HG03045 (cell line): ENCODE data around the gene ALPL.

Source experiments
- ATAC-seq: cut with Tn5 transposase; IDR thresholded peaks from one replicate; pipeline ENCODE4 v1.9.1; 2021; ENCODE audit warnings: mild to moderate bottlenecking, moderate library complexity; ENCODE audit not compliant: unreplicated experiment

Gene ALPL

GRCh38 chr1:21574466-21575151, 65.4 kb downstream of the ALPL start:
- ATAC-seq = no peak

- no peak for ATAC-seq
Measured at GRCh38 chr1:21575351-21575942, 66.2 kb downstream of the ALPL start.

GRCh38 chr1:21576031-21576797, 67.0 kb downstream of the ALPL start:
- ATAC-seq = no peak

DNA sequence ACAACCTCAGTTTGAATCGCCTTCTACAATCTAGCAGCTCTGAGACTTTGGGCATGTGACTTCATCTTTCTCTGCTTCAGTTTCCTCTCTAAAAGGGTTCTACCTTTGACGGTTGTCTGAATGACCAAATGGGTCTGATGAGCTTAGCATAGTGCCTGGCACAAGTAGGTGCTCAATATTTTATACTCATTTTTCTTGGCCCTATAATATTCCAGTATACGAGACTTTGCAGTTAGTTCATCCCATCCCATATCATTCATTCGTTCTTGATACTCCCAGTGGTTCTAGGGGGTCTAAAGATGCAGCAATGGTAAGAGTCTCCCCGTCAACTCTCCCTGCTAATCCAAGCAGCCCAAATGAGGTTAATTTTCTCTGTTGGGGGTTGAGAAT, 67.6 kb downstream of the ALPL start:
- ATAC-seq = no peak

GRCh38 chr1:21577324-21577723, 68.1 kb downstream of the ALPL start:
- no peak for ATAC-seq

GRCh38 chr1:21577933-21578332, 68.7 kb downstream of the ALPL start:
- ATAC-seq = no peak

GRCh38 chr1:21579791-21580190, 70.6 kb downstream of the ALPL start:
- ATAC-seq = no peak

GRCh38 chr1:21584096-21584495, 74.9 kb downstream of the ALPL start:
- ATAC-seq = no peak

DNA sequence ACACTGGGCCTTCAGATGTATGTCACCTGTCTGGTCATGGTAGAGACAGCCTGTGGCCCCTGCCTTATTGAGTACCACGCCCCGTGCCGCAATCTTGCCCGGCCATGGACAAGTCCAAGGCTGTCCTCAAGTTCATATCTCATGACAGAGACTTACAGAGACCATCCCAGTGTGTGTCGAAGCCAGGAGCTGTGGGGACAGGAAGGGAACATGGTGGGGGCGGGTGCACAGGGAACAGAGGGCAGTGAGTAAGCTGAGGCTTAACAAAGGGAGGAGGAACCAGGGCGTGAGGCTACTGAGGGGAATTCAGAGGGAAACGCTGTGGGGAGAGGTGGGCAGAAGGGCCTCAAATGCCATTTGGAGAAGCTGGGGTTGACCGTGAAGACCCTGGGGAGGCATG, 75.8 kb downstream of the ALPL start:
- no peak for ATAC-seq

DNA sequence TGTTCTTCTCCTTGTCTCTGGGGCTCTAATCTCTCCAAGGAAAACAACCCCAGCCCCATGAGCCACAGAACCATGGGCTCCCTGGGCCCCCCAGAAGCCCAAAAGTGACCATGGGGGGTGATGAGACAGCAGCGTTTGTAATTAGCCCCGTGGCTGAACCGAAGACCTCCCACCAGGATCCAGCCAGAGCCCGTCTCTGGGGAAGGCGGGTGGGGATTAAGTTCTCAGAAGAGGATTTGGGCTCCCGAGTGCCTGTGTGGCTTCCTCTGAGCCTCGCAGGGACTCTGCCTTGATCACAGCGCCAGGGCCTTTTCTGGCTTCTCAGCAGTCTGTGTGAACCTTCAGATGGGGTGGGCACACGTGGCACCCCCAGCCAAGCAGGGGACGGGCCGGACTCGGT, 77.0 kb downstream of the ALPL start:
- ATAC-seq = no peak

GRCh38 chr1:21586846-21587601, 77.8 kb downstream of the ALPL start:
- no peak for ATAC-seq

DNA sequence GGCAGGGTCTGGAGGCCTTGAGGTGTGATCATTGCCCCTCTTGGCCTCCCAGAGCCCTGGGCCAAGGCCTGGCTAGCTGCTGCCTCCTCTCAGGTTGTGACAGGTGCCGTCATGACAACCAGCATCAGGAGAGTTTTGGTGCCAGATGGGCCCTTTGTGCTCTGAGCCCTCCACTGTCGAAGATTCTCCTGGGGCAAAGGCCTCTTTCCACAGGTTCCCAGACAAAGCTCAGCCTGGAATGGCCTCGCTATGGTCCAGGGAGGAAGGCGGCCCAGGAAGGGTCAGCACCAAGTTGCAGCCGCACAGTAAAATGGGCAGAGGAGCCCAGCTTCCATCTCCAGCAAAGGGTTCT, 78.4 kb downstream of the ALPL start:
- ATAC-seq = no peak

GRCh38 chr1:21589618-21590017, 80.4 kb downstream of the ALPL start:
- ATAC-seq = no peak

GRCh38 chr1:21590126-21590880, 81.1 kb downstream of the ALPL start:
- no peak for ATAC-seq

DNA sequence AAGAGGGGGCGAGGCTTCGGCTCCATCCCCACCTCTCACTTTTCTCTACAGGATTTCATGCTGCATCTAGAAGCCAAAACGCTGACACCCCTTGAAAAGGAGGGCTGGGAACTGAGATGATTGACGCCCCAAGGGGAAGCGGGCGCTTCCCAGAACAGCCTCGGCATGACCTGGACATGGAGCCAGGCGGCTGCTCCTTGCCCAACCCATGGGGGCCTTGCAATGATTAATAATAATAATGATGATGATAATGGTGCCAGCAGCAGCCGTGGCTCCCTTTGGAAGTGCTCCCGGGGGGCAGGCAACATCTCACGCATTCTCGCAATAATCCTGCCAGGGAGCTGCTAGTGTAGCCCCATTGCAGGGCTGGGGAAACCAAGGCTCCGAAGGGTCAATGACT, 81.7 kb downstream of the ALPL start:
- no peak for ATAC-seq

DNA sequence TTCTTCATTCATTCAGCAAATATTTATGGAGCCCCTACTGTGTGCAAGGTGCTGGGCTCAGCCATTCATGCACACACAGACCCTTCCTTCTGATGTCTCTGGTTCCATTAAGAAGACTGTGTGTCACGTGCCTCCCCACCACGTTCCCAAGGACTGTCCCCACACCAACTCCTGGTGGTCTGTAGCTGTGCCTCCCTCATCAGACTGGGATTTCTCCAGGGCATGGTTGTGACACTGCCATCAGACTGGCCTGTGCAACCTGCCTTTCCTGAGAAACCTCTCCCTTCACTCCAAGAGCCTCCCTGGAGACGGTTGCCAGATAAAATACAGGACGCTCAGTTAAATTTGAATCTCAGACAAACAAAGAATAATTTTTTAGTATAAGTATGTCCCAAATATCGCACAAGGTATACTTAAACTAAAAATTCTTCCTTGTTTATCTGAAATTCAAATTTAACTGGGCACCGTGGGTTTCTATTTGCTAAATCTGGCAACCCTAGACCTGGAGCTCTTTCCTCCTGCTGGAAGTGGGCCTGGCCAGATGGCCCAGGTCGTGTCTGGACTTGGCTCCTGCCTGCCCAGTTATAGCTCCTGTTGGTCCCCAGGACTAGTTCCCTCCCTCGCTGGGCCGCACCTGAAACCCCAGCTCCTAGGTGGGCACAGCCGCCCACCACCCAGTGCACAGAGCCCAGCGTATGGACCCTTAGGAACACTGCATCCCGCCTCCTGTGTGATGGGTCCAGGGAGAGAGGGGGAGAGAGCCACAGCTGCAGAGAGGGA, 83.1 kb downstream of the ALPL start:
- ATAC-seq = no peak

- ATAC-seq = no peak
Measured at GRCh38 chr1:21593231-21593630, 84.0 kb downstream of the ALPL start.

GRCh38 chr1:21594501-21594900, 85.3 kb downstream of the ALPL start:
- ATAC-seq = no peak

DNA sequence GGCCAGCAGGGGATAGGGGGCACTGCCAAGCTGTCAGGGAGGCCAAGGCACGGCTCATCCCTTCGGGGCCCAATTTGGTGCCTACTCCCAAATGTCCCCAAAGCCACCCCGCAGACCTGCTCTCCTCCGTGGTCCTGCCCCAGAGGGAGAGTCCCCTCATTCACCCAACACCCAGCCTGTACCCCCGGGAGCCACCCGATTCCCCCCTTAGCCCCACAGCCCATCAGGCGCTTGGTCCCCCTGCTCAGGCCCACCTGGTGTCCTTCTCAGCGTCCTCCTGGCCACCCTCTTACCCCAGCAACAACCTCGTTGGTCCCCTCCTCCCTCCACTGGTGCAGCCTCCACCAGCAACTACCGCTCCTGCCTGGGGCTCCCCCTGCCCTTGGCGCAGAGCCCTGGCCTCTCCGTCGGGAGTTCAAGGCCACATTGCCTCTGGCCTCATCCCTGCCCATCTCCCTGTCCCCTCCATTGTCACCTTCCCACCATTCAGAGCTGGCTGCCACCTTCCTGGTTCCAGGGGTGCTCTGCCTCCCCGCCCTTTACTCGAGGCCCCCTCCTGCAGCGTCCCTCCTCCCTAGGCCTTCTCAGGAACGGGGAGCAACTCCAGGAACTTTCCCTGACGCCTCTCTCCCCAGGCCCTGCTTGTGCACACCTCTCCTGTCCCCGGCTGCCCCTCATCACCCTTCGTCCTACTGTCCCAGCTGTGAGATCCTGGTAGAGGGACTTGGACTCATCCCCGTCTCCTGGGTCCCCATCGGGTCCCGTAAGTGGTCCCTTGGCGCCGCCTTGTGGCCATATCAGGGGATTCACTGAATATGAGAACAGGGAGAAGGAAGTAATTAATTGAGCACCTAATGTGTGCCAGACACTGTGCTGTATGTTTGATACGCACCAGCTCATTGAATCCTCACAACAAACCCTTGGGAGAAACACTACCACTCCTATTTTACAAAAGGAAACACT, 86.0 kb downstream of the ALPL start:
- ATAC-seq = no peak
